Heart right ventricle (tissue), 16 donors: ENCODE measurements around the gene SAMD9. TPM values are rescaled to one million over a fixed set of nuclear protein-coding genes. Genes with fewer than 3 reads are reported as not detected.

Experiments
- ATAC-seq, 8 donors: fragments of 200-7000 bp; cut with Tn5 transposase; one replicate each; pipeline ENCODE4 v1.9.1; 2020; ENCODE audit warnings: mild to moderate bottlenecking in 8 of 8, moderate library complexity in 8 of 8, moderate number of reproducible peaks in 1 of 8
- DNase-seq, 2 donors: peaks; one replicate each; pipeline ENCODE4 v3.0.0-alpha.2; 2020
- H3K27ac ChIP-seq, 10 donors: fragments of 200-600 bp; sonication (generic) in 2 of 10; one replicate each; pipeline versions ENCODE4 v1.5.0 to v1.8.0; 2020 to 2022; ENCODE audit warnings: mild to moderate bottlenecking in 3 of 10
- H3K27me3 ChIP-seq, 7 donors: fragments of 200-600 bp; one replicate each; pipeline ENCODE4 v1.8.0; 2021 to 2022; ENCODE audit warnings: mild to moderate bottlenecking in 2 of 7
- H3K36me3 ChIP-seq, 9 donors: fragments of 200-600 bp; sonication (generic) in 1 of 9; one replicate each; pipeline versions ENCODE4 v1.5.0 to v1.8.0; 2020 to 2022; ENCODE audit warnings: mild to moderate bottlenecking in 2 of 9
- H3K4me1 ChIP-seq, 9 donors: fragments of 200-600 bp; sonication (generic) in 1 of 9; one replicate each; pipeline versions ENCODE4 v1.5.0 to v1.8.0; 2020 to 2022; ENCODE audit warnings: mild to moderate bottlenecking in 4 of 9
- H3K4me3 ChIP-seq, 10 donors: fragments of 200-600 bp; sonication (generic) in 2 of 10; one replicate each; pipeline versions ENCODE4 v1.5.0 to v1.8.0; 2020 to 2022; ENCODE audit warnings: mild to moderate bottlenecking in 7 of 10, moderate library complexity in 2 of 10
- H3K9me3 ChIP-seq, 11 donors: fragments of 200-600 bp in 10 of 11; sonication (generic) in 2 of 11; one replicate each; pipeline versions ENCODE4 v1.5.0 to v1.8.0; 2013 to 2022; ENCODE audit warnings: mild to moderate bottlenecking in 2 of 11, control low read depth in 1 of 11, moderate library complexity in 1 of 11
- CTCF ChIP-seq, 9 donors: fragments of 200-600 bp; sonication (generic) in 2 of 9; IDR thresholded peaks; one replicate each; pipeline versions ENCODE4 v1.5.0 to v1.8.0; 2021 to 2022; ENCODE audit warnings: antibody characterized with exemption in 9 of 9, mild to moderate bottlenecking in 5 of 9, moderate library complexity in 1 of 9
- WGBS, 2 donors: extraction: QIAGEN DNeasy Blood & Tissue Kit; methylation state at CpG; one replicate each; pipeline ENCODE4 v1.1.7; 2013; ENCODE audit warnings: inconsistent platforms in 1 of 2; 5-methylcytosine and 5-hydroxymethylcytosine counted together
- intact Hi-C, 10 donors: fragments of 100-400 bp; cut with DNase I; formaldehyde crosslinking; loops; one replicate each; pipeline versions ENCODE4 v1.11.1 to v1.14.2; 2022
- polyA plus RNA-seq, 2 donors: library from polyadenylated mRNA; stranded (reverse); fragments of 200-250 nt; gene quantifications; one replicate each; pipeline ENCODE4 v1.2.3, GENCODE V29; 2013
- total RNA-seq, 10 donors: library from RNA; stranded (reverse); fragmentation: NEBNext Ultra II Directional in 3 of 10; extraction: Animal tissue kit (Norgen Biotek cat#: 25700) in 3 of 10; gene quantifications; one replicate each; pipeline versions ENCODE4 v1.2.1 to v1.2.4, GENCODE V29; 2021 to 2023
- donor health status: Arrhythmogenic right ventricular cardiomyopathy.
- donor health status: ischemic (EF 13 %, LVEDD 7.1; RV severe dilation, severe dysfunction).
- donor health status: healthy with polysubstance abuse.
- donor health status: DM: no; HTN: yes; CAD: no.
- donor health status: DM: no; HTN: no; CAD: no.
- donor health status: ischemic (EF 25% LVEDD 6.9; RV normal size, moderate dysfunction).
- donor health status: ischemic (EF 25% LVEDD 5.7; RV mildly dilated, moderate dysfunction).
- donor health status: healthy.
- donor health status: DM: yes; HTN: yes; CAD: no.
- donor health status: Ischemic cardiomyopathy.
- donor health status: ischemic (EF 35%, LVEDD 5.7; RV mildly dilated, moderate dysfunction).
- donor health status: nonischemic (EF 11% LVEDD 7.7; RV severe dilation, severe dysfunction).
- donor health status: DM: yes; HTN: yes; CAD: no.
- donor health status: PGD.
- donor health status: ischemic (EF 29% LVEDD 5.4; RV normal size, mild dysfunction).
- donor health status: nonischemic (EF 23%, LVEDD 6.1; RV moderate dilation, normal function).

SAMD9 gene
- total and polyA plus RNA-seq, 12 donors = 1.1 to 6.2 (median 3.1) TPM

DNA sequence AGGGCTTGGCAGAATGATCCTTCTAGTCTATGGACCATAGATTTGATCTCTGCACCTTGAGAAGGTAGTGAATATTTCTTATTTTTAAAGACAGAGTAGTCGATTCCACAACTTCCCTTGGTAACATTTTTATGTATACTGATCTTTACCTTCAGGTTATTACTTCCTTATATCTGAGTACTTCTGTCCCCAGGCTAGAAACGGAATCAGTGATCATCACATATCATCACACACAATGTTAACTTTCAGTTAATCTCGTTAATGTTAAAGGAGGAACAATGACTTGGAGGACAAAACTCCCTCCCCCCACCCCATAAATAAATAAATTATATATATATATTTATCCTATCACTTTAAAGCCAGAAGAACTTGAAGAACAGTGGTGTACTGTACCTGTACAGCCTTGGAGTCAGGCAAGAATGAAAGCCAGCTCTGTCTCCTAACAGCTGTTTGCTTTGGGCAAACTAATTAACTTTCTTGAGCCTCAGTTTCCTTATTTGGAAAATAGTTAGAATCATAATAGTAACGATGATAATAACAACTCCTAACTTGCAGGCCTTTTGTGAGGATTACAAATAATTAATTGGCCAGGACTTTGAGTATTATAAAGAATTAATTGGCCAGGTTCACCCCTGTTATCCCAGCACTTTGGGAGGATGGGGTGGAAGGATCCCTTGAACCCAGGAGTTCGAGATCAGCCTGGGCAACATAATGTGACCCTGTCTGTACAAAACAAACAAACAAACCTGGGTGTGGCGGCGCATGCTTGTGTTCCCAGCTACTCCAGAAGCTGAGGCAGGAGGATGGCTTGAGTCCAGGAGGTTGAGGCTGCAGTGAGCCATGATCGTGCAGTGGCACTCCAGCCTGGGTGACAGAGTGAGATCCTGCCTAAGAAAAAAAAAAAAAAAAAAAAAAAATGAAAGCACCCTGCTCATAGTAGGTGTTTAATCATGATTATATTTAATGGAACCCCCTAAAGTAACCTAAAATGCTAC lies 63.5 kb downstream of the SAMD9 start:
- DNase-seq (no peak), ATAC-seq (no peak)
- Histone ChIP-seq H3K27ac (no peak overlapping the region), H3K9me3 (no peaks in the 10 kb centered on the region), H3K4me3 (no peak overlapping the region), H3K4me1 (peaks cover 0 to 14% (median 0%) of the 10 kb centered on the region in 9 donors), H3K36me3 (no peaks in the 10 kb centered on the region), H3K27me3 (peaks cover 0 to 3% (median 0%) of the 10 kb centered on the region in 7 donors)
- intact Hi-C loops = loop anchor here in 8 of 10 donors (2.0 to 10.0 kb wide), 11 partner anchors 79 to 629 kb away; partner anchors contain the start of gene CDK6 (in 1 of the 8)
- no peak for TF ChIP-seq CTCF (IDR thresholded peaks at IDR 0.05)
- WGBS, 2 donors = 78 to 79% methylated on average over 8 of the region's 8 CpGs

GRCh38 chr7:93053209-93053948 lies 64.4 kb downstream of the SAMD9 start:
- no peak overlapping the region for H3K27ac ChIP-seq
- intact Hi-C loops = loop anchor here in 8 of 10 donors (2.0 to 10.0 kb wide), 9 partner anchors 79 to 629 kb away; partner anchors contain the start of gene CDK6 (in 1 of the 8)
- no peaks in the 10 kb centered on the region for H3K9me3 ChIP-seq
- WGBS, 2 donors = 60 to 69% methylated on average over 5 of the region's 5 CpGs
- DNase-seq (no peak), ATAC-seq (no peak)
- H3K36me3 ChIP-seq = no peaks in the 10 kb centered on the region
- TF ChIP-seq CTCF (IDR thresholded peaks at IDR 0.05) = no peak
- H3K4me3 ChIP-seq = no peak overlapping the region
- peaks cover 0 to 14% (median 0%) of the 10 kb centered on the region in 9 donors for H3K4me1 ChIP-seq
- peaks cover 0 to 3% (median 0%) of the 10 kb centered on the region in 7 donors for H3K27me3 ChIP-seq

- intact Hi-C loops = loop anchor here in 8 of 10 donors (2.0 to 10.0 kb wide), 9 partner anchors 77 to 627 kb away; partner anchors contain the start of gene CDK6 (in 1 of the 8)
- peaks cover 0 to 2% (median 0%) of the 10 kb centered on the region in 7 donors for H3K27me3 ChIP-seq
- H3K27ac ChIP-seq = no peak overlapping the region
- H3K36me3 ChIP-seq = no peaks in the 10 kb centered on the region
- H3K4me1 ChIP-seq = peaks cover 0 to 14% (median 0%) of the 10 kb centered on the region in 9 donors
- no peak for TF ChIP-seq CTCF (IDR thresholded peaks at IDR 0.05)
- WGBS, 2 donors = 84 to 88% methylated on average over 6 of the region's 6 CpGs
- no peak for DNase-seq
- H3K9me3 ChIP-seq = no peaks in the 10 kb centered on the region
- no peak for ATAC-seq
- no peak overlapping the region for H3K4me3 ChIP-seq
Observed at GRCh38 chr7:93051660-93052059, 66.1 kb downstream of the SAMD9 start.

Other genes starting within 250 kb of the SAMD9 start
- gene SAMD9L, start 30.4 kb upstream of the SAMD9 start, total RNA-seq = 10 to 100 TPM in 1 of 10 donors, 1 to 10 TPM in 9; 3.3 to 27.7 (median 4.9) TPM
- 1 to 10 TPM; 1.7 to 6.4 TPM for gene SAMD9L, start 30.4 kb upstream of the SAMD9 start, polyA plus RNA-seq
- gene HEPACAM2, start 108.5 kb upstream of the SAMD9 start, total RNA-seq = under 1 TPM in 2 of 10 donors, not detected in 8; 0.19 to 0.24 TPM
- gene HEPACAM2, start 108.5 kb upstream of the SAMD9 start, polyA plus RNA-seq = not detected
- gene VPS50, start 114.4 kb upstream of the SAMD9 start, total RNA-seq = 10 to 100 TPM; 16.0 to 25.6 (median 18.9) TPM
- gene VPS50, start 114.4 kb upstream of the SAMD9 start, polyA plus RNA-seq = 1 to 10 TPM; 4.8 to 6.5 TPM